ENCODE results near the gene LOXL1. TPM values are rescaled to one million over a fixed set of nuclear protein-coding genes. Genes with fewer than 3 reads are reported as not detected.

The LOXL1 gene
- total and polyA plus RNA-seq, 9 of the 15 experiments (the other 6 are each of a cell fraction or from before 2014, with no cell fraction given), result 0.14 TPM; not detected in 8

DNA sequence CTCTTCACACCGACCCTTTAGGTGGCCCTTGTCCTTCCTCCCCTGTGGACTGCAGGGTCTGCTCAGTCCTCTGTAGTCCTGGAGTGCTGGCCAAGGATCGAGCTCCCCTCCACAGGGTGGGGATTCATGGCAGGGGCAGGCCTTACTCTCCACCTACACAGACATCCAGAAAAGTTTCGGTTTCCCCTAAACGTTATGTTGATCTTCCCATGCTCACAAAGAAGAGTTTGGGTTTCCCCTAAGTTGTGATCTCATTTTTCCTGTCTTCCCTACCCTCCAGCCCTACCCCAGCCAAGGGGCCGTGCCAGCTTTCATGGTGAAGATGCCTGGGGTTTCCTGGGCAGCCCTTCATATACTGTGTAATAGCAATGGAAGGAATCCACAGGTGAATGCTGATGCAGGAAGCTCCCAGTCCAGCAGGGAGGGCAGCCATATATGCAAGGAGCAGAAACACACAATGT, 55.5 kb downstream of the LOXL1 start (continued):
- TF ChIP-seq, protein P1, sequence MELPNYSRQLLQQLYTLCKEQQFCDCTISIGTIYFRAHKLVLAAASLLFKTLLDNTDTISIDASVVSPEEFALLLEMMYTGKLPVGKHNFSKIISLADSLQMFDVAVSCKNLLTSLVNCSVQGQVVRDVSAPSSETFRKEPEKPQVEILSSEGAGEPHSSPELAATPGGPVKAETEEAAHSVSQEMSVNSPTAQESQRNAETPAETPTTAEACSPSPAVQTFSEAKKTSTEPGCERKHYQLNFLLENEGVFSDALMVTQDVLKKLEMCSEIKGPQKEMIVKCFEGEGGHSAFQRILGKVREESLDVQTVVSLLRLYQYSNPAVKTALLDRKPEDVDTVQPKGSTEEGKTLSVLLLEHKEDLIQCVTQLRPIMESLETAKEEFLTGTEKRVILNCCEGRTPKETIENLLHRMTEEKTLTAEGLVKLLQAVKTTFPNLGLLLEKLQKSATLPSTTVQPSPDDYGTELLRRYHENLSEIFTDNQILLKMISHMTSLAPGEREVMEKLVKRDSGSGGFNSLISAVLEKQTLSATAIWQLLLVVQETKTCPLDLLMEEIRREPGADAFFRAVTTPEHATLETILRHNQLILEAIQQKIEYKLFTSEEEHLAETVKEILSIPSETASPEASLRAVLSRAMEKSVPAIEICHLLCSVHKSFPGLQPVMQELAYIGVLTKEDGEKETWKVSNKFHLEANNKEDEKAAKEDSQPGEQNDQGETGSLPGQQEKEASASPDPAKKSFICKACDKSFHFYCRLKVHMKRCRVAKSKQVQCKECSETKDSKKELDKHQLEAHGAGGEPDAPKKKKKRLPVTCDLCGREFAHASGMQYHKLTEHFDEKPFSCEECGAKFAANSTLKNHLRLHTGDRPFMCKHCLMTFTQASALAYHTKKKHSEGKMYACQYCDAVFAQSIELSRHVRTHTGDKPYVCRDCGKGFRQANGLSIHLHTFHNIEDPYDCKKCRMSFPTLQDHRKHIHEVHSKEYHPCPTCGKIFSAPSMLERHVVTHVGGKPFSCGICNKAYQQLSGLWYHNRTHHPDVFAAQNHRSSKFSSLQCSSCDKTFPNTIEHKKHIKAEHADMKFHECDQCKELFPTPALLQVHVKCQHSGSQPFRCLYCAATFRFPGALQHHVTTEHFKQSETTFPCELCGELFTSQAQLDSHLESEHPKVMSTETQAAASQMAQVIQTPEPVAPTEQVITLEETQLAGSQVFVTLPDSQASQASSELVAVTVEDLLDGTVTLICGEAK (IDR thresholded peaks at IDR 0.05), result no peak
- TF ChIP-seq, protein P1 (CRISPR knock-in tag; IDR thresholded peaks at IDR 0.05), result no peak
- TF ChIP-seq PTTG1 (tag; IDR thresholded peaks at IDR 0.05; ENCODE audit: low read depth), result no peak

All from K562 (cell line).